Measurements from ENCODE around the gene ENPP6.

ENPP6 gene

GRCh38 chr4:184120549-184121127 is 97.0 kb downstream of the ENPP6 start:
- H3K79me2 ChIP-seq (ENCODE audit: insufficient read depth, low read length): no peaks in the 10 kb centered on the region
- H3F3A ChIP-seq (ENCODE audit: low read depth): no peaks in the 10 kb centered on the region
- H3K4me1 ChIP-seq (ENCODE audit: insufficient read depth, low read length, poor library complexity, severe bottlenecking): no peaks in the 10 kb centered on the region
- H3K9me3 ChIP-seq (ENCODE audit: insufficient read depth, low read depth, low read length): no peaks in the 10 kb centered on the region
- no peak for TF ChIP-seq EZH2phosphoT487 (IDR thresholded peaks at IDR 0.05; ENCODE audit: borderline replicate concordance)
- H3K36me3 ChIP-seq (ENCODE audit: insufficient read depth, low read length): no peaks in the 10 kb centered on the region
- H2AFZ ChIP-seq (ENCODE audit: low read length): no peak overlapping the region
- H3K4me3 ChIP-seq (ENCODE audit: low read length, poor library complexity, severe bottlenecking): no peak overlapping the region
- no peaks in the 10 kb centered on the region for H4K20me1 ChIP-seq (ENCODE audit: insufficient read depth, low read length, poor library complexity, severe bottlenecking)
- no peaks in the 10 kb centered on the region for H3K9me2 ChIP-seq (replicated peaks; ENCODE audit: low read depth, low read length)
- H3K27me3 ChIP-seq (ENCODE audit: insufficient read depth, low read length, poor library complexity, severe bottlenecking): no peaks in the 10 kb centered on the region
- H3K9ac ChIP-seq (ENCODE audit: low read depth, low read length, poor library complexity, severe bottlenecking): no peak overlapping the region
- no peak overlapping the region for H3K4me2 ChIP-seq (ENCODE audit: low read depth, low read length, poor library complexity, severe bottlenecking)

DNA sequence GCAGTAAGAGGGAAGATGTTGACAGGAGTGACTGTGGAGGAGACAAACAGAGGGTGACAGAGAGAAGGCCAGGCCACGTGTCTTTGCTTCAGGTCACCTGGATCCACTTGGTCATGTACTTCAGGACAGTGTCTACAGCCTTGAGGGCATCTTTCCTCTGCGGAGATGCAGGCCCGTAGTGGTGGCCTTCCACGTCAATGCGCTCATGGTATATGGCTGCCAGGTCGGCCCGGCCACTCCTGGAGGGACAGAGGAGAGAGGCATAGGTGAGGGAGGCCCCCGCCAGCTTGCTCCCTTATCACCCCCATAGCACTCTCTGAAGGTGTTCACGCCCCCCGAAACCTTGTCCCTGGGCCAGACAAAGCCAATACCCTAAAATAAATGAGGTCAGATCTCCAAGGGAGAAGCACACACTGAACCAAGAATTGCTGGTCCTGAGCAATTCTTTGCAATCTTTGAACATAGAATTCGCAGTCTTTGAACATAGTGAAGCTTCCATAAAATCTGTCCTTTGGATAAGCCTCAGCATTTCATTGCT is 99.9 kb downstream of the ENPP6 start:
- Histone ChIP-seq H3K79me2 (ENCODE audit: insufficient read depth, low read length) (no peaks in the 10 kb centered on the region), H3F3A (ENCODE audit: low read depth) (no peaks in the 10 kb centered on the region), H4K20me1 (ENCODE audit: insufficient read depth, low read length, poor library complexity, severe bottlenecking) (no peaks in the 10 kb centered on the region), H3K9me2 (replicated peaks; ENCODE audit: low read depth, low read length) (no peaks in the 10 kb centered on the region), H3K36me3 (ENCODE audit: insufficient read depth, low read length) (no peaks in the 10 kb centered on the region), H3K4me1 (ENCODE audit: insufficient read depth, low read length, poor library complexity, severe bottlenecking) (no peaks in the 10 kb centered on the region), H3K4me2 (ENCODE audit: low read depth, low read length, poor library complexity, severe bottlenecking) (no peak overlapping the region), H3K9ac (ENCODE audit: low read depth, low read length, poor library complexity, severe bottlenecking) (no peak overlapping the region), H3K4me3 (ENCODE audit: low read length, poor library complexity, severe bottlenecking) (no peak overlapping the region), H3K27me3 (ENCODE audit: insufficient read depth, low read length, poor library complexity, severe bottlenecking) (no peaks in the 10 kb centered on the region), H3K9me3 (ENCODE audit: insufficient read depth, low read depth, low read length) (no peaks in the 10 kb centered on the region), H2AFZ (ENCODE audit: low read length) (no peak overlapping the region)
- no peak for TF ChIP-seq EZH2phosphoT487 (IDR thresholded peaks at IDR 0.05; ENCODE audit: borderline replicate concordance)
- TF ChIP-seq, protein P1, sequence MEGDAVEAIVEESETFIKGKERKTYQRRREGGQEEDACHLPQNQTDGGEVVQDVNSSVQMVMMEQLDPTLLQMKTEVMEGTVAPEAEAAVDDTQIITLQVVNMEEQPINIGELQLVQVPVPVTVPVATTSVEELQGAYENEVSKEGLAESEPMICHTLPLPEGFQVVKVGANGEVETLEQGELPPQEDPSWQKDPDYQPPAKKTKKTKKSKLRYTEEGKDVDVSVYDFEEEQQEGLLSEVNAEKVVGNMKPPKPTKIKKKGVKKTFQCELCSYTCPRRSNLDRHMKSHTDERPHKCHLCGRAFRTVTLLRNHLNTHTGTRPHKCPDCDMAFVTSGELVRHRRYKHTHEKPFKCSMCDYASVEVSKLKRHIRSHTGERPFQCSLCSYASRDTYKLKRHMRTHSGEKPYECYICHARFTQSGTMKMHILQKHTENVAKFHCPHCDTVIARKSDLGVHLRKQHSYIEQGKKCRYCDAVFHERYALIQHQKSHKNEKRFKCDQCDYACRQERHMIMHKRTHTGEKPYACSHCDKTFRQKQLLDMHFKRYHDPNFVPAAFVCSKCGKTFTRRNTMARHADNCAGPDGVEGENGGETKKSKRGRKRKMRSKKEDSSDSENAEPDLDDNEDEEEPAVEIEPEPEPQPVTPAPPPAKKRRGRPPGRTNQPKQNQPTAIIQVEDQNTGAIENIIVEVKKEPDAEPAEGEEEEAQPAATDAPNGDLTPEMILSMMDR (conservative IDR thresholded peaks at IDR 0.05; ENCODE audit: low read length): no peak

DNA sequence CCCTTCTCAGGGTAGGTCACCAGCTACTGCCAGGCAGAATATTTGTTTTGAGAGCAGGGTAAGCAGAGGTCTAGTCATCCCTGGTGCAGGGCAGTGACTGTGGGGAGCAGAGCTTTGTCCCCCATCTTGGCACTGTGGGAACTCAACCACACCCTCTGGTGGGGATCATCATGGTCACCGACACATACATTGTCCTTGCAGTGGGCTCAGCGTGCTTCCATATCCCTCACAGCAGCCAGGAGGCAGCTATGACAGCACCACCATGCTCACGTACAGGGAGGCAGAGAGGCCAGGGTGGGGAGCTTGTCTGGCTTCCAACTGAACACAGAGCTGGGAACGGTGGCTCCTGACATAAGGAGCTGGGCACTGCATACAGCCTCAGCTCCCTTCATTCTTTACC is 102.3 kb downstream of the ENPP6 start:
- no peak overlapping the region for H2AFZ ChIP-seq (ENCODE audit: low read length)
- H3K9me2 ChIP-seq (replicated peaks; ENCODE audit: low read depth, low read length): no peaks in the 10 kb centered on the region
- no peak overlapping the region for H3K4me2 ChIP-seq (ENCODE audit: low read depth, low read length, poor library complexity, severe bottlenecking)
- no peaks in the 10 kb centered on the region for H4K20me1 ChIP-seq (ENCODE audit: insufficient read depth, low read length, poor library complexity, severe bottlenecking)
- no peaks in the 10 kb centered on the region for H3K9me3 ChIP-seq (ENCODE audit: insufficient read depth, low read depth, low read length)
- no peaks in the 10 kb centered on the region for H3F3A ChIP-seq (ENCODE audit: low read depth)
- H3K9ac ChIP-seq (ENCODE audit: low read depth, low read length, poor library complexity, severe bottlenecking): no peak overlapping the region
- H3K36me3 ChIP-seq (ENCODE audit: insufficient read depth, low read length): no peaks in the 10 kb centered on the region
- no peaks in the 10 kb centered on the region for H3K79me2 ChIP-seq (ENCODE audit: insufficient read depth, low read length)
- no peak overlapping the region for H3K4me3 ChIP-seq (ENCODE audit: low read length, poor library complexity, severe bottlenecking)
- TF ChIP-seq, protein P1 (conservative IDR thresholded peaks at IDR 0.05; ENCODE audit: low read length): no peak
- TF ChIP-seq EZH2phosphoT487 (IDR thresholded peaks at IDR 0.05; ENCODE audit: borderline replicate concordance): no peak
- H3K27me3 ChIP-seq (ENCODE audit: insufficient read depth, low read length, poor library complexity, severe bottlenecking): no peaks in the 10 kb centered on the region
- no peaks in the 10 kb centered on the region for H3K4me1 ChIP-seq (ENCODE audit: insufficient read depth, low read length, poor library complexity, severe bottlenecking)

- Histone ChIP-seq H2AFZ (ENCODE audit: low read length) (no peak overlapping the region), H3K36me3 (ENCODE audit: insufficient read depth, low read length) (no peaks in the 10 kb centered on the region), H3K4me2 (ENCODE audit: low read depth, low read length, poor library complexity, severe bottlenecking) (no peak overlapping the region), H3K9me3 (ENCODE audit: insufficient read depth, low read depth, low read length) (no peaks in the 10 kb centered on the region), H3K79me2 (ENCODE audit: insufficient read depth, low read length) (no peaks in the 10 kb centered on the region), H3K4me1 (ENCODE audit: insufficient read depth, low read length, poor library complexity, severe bottlenecking) (no peaks in the 10 kb centered on the region), H3K9ac (ENCODE audit: low read depth, low read length, poor library complexity, severe bottlenecking) (no peak overlapping the region), H3K4me3 (ENCODE audit: low read length, poor library complexity, severe bottlenecking) (no peak overlapping the region), H3K9me2 (replicated peaks; ENCODE audit: low read depth, low read length) (no peaks in the 10 kb centered on the region), H4K20me1 (ENCODE audit: insufficient read depth, low read length, poor library complexity, severe bottlenecking) (no peaks in the 10 kb centered on the region), H3F3A (ENCODE audit: low read depth) (no peaks in the 10 kb centered on the region), H3K27me3 (ENCODE audit: insufficient read depth, low read length, poor library complexity, severe bottlenecking) (no peaks in the 10 kb centered on the region)
- TF ChIP-seq, protein P1 (conservative IDR thresholded peaks at IDR 0.05; ENCODE audit: low read length): no peak
- TF ChIP-seq EZH2phosphoT487 (IDR thresholded peaks at IDR 0.05; ENCODE audit: borderline replicate concordance): no peak
Measured at GRCh38 chr4:184114431-184114830, 103.2 kb downstream of the ENPP6 start.
